Mesendoderm (in vitro differentiated cells): ENCODE measurements around the gene ACACA.

Source experiments
- DNase-seq: peaks from one replicate; pipeline ENCODE4 v3.0.0; 2013
- H2AK5ac ChIP-seq: 2 replicates; pipeline ENCODE4 v1.6.1; 2013; ENCODE audit warnings: low read length, inconsistent platforms
- H2BK120ac ChIP-seq: 2 replicates; pipeline ENCODE4 v1.6.1; 2013; ENCODE audit warnings: low read depth, mild to moderate bottlenecking, low read length, moderate library complexity, mixed read lengths
- H2BK15ac ChIP-seq: replicated peaks from 2 replicates; pipeline ENCODE4 v1.6.1; 2013; ENCODE audit warnings: low read depth, mild to moderate bottlenecking, moderate library complexity
- H2BK5ac ChIP-seq: 2 replicates; pipeline ENCODE4 v1.6.1; 2013; ENCODE audit warnings: low read length, inconsistent platforms
- H3K18ac ChIP-seq: 2 replicates; pipeline ENCODE4 v1.6.1; 2013; ENCODE audit warnings: mild to moderate bottlenecking, low read length, mixed read lengths
- H3K23ac ChIP-seq: one replicate; pipeline ENCODE4 v1.6.1; 2013; ENCODE audit warnings: low read length
- H3K27ac ChIP-seq: 2 replicates; pipeline ENCODE4 v1.5.1; 2013; ENCODE audit warnings: low read depth, mild to moderate bottlenecking, inconsistent platforms, low read length, moderate library complexity
- H3K27me3 ChIP-seq: 2 replicates; pipeline ENCODE4 v1.6.1; 2013; ENCODE audit warnings: low read length, control low read depth, mild to moderate bottlenecking, inconsistent platforms; ENCODE audit not compliant: insufficient read depth, poor library complexity
- H3K36me3 ChIP-seq: 2 replicates; pipeline ENCODE4 v1.6.1; 2013; ENCODE audit warnings: low read length, inconsistent platforms; ENCODE audit not compliant: control insufficient read depth, insufficient read depth
- H3K4ac ChIP-seq: one replicate; pipeline ENCODE4 v1.6.1; 2013; ENCODE audit warnings: low read depth, mild to moderate bottlenecking, low read length, moderate library complexity
- H3K4me1 ChIP-seq: 2 replicates; pipeline ENCODE4 v1.6.1; 2013; ENCODE audit warnings: low read depth, low read length, inconsistent platforms; ENCODE audit not compliant: control insufficient read depth
- H3K4me2 ChIP-seq: 2 replicates; pipeline ENCODE4 v1.6.1; 2013; ENCODE audit warnings: low read length
- H3K4me3 ChIP-seq: 2 replicates; pipeline ENCODE4 v1.5.1; 2013; ENCODE audit warnings: mild to moderate bottlenecking, low read length
- H3K56ac ChIP-seq: one replicate; pipeline ENCODE4 v1.6.1; 2013; ENCODE audit warnings: low read length
- H3K79me1 ChIP-seq: 2 replicates; pipeline ENCODE4 v1.6.1; 2013; ENCODE audit warnings: low read length, inconsistent platforms
- H3K79me2 ChIP-seq: 2 replicates; pipeline ENCODE4 v1.6.1; 2013; ENCODE audit warnings: mild to moderate bottlenecking, low read length; ENCODE audit not compliant: control insufficient read depth, insufficient read depth
- H3K9ac ChIP-seq: 2 replicates; pipeline ENCODE4 v1.6.1; 2013; ENCODE audit warnings: low read length, inconsistent platforms
- H4K5ac ChIP-seq: one replicate; pipeline ENCODE4 v1.6.1; 2013; ENCODE audit warnings: low read length
- H4K8ac ChIP-seq: one replicate; pipeline ENCODE4 v1.6.1; 2013; ENCODE audit warnings: low read depth, mild to moderate bottlenecking, control low read depth, low read length, moderate library complexity
- WGBS: extraction: QIAGEN DNeasy Blood & Tissue Kit; methylation state at CpG from one replicate; pipeline ENCODE4 v1.1.7; 2013; ENCODE audit warnings: low lambda C conversion rate, missing lambda C conversion rate; ENCODE audit not compliant: insufficient coverage; ENCODE audit errors: extremely low coverage; 5-methylcytosine and 5-hydroxymethylcytosine counted together

Gene ACACA

GRCh38 chr17:37278247-37278894, 128.3 kb downstream of the ACACA start:
- Histone ChIP-seq H3K23ac (no peak overlapping the region), H3K18ac (no peak overlapping the region), H3K4me2 (no peak overlapping the region), H3K9ac (no peak overlapping the region), H3K4me3 (no peak overlapping the region), H3K36me3 (peaks cover 7% of the 10 kb centered on the region), H3K27me3 (no peaks in the 10 kb centered on the region), H3K56ac (no peak overlapping the region), H3K4ac (no peak overlapping the region), H3K4me1 (no peaks in the 10 kb centered on the region), H2BK15ac (no peak overlapping the region), H4K5ac (no peak overlapping the region), H4K8ac (no peak overlapping the region), H3K79me2 (no peaks in the 10 kb centered on the region), H3K27ac (no peak overlapping the region), H2AK5ac (no peak overlapping the region), H3K79me1 (no peaks in the 10 kb centered on the region), H2BK120ac (no peak overlapping the region), H2BK5ac (no peak overlapping the region)
- no peak for DNase-seq
- no CpG with 5 or more reads among the region's 2 CpGs for WGBS

GRCh38 chr17:37276475-37276874, 130.2 kb downstream of the ACACA start:
- H2BK5ac ChIP-seq: no peak overlapping the region
- WGBS: no CpG with 5 or more reads among the region's 1 CpG
- no peak overlapping the region for H3K27ac ChIP-seq
- no peak overlapping the region for H4K5ac ChIP-seq
- no peaks in the 10 kb centered on the region for H3K27me3 ChIP-seq
- no peak overlapping the region for H3K9ac ChIP-seq
- H2AK5ac ChIP-seq: no peak overlapping the region
- no peak for DNase-seq
- no peak overlapping the region for H2BK15ac ChIP-seq
- no peak overlapping the region for H3K23ac ChIP-seq
- H4K8ac ChIP-seq: no peak overlapping the region
- no peak overlapping the region for H3K4me3 ChIP-seq
- H3K56ac ChIP-seq: no peak overlapping the region
- H3K79me1 ChIP-seq: no peaks in the 10 kb centered on the region
- no peaks in the 10 kb centered on the region for H3K79me2 ChIP-seq
- H3K4ac ChIP-seq: no peak overlapping the region
- no peak overlapping the region for H3K4me2 ChIP-seq
- no peaks in the 10 kb centered on the region for H3K4me1 ChIP-seq
- H3K36me3 ChIP-seq: peaks cover 4% of the 10 kb centered on the region
- H3K18ac ChIP-seq: no peak overlapping the region
- no peak overlapping the region for H2BK120ac ChIP-seq

- Histone ChIP-seq H3K18ac (no peak overlapping the region), H3K4ac (no peak overlapping the region), H3K79me2 (no peaks in the 10 kb centered on the region), H3K9ac (no peak overlapping the region), H4K5ac (no peak overlapping the region), H4K8ac (no peak overlapping the region), H3K56ac (no peak overlapping the region), H3K4me1 (no peaks in the 10 kb centered on the region), H3K23ac (no peak overlapping the region), H3K4me3 (no peak overlapping the region), H3K36me3 (peaks cover 4% of the 10 kb centered on the region), H3K79me1 (no peaks in the 10 kb centered on the region), H2BK15ac (no peak overlapping the region), H3K27me3 (no peaks in the 10 kb centered on the region), H2BK5ac (no peak overlapping the region), H3K27ac (no peak overlapping the region), H3K4me2 (no peak overlapping the region), H2AK5ac (no peak overlapping the region), H2BK120ac (no peak overlapping the region)
- WGBS: no CpG with 5 or more reads among the region's 6 CpGs
- DNase-seq: no peak
These were observed 132.2 kb downstream of the ACACA start for GRCh38 chr17:37274461-37274860.

GRCh38 chr17:37273409-37274051, 133.1 kb downstream of the ACACA start:
- Histone ChIP-seq H3K4me1 (no peaks in the 10 kb centered on the region), H2BK120ac (no peak overlapping the region), H3K79me2 (no peaks in the 10 kb centered on the region), H4K5ac (no peak overlapping the region), H3K18ac (no peak overlapping the region), H2AK5ac (no peak overlapping the region), H3K23ac (no peak overlapping the region), H3K4me3 (no peak overlapping the region), H3K4me2 (no peak overlapping the region), H3K27ac (no peak overlapping the region), H2BK15ac (no peak overlapping the region), H3K56ac (no peak overlapping the region), H2BK5ac (no peak overlapping the region), H4K8ac (no peak overlapping the region), H3K36me3 (peaks cover 6% of the 10 kb centered on the region), H3K9ac (no peak overlapping the region), H3K4ac (no peak overlapping the region), H3K79me1 (no peaks in the 10 kb centered on the region), H3K27me3 (no peaks in the 10 kb centered on the region)
- WGBS: no CpG with 5 or more reads among the region's 3 CpGs
- peak; percentile 18 for DNase-seq

- H3K36me3 ChIP-seq: peaks cover 17% of the 10 kb centered on the region
- no peak overlapping the region for H3K27ac ChIP-seq
- no peak overlapping the region for H3K4me3 ChIP-seq
- no peak overlapping the region for H4K5ac ChIP-seq
- no peak overlapping the region for H2AK5ac ChIP-seq
- no CpG with 5 or more reads among the region's 2 CpGs for whole genome bisulfite sequencing
- no peak overlapping the region for H4K8ac ChIP-seq
- H3K56ac ChIP-seq: no peak overlapping the region
- H3K9ac ChIP-seq: no peak overlapping the region
- H2BK5ac ChIP-seq: no peak overlapping the region
- H3K79me1 ChIP-seq: no peaks in the 10 kb centered on the region
- no peak overlapping the region for H3K4ac ChIP-seq
- no peak overlapping the region for H2BK15ac ChIP-seq
- no peak overlapping the region for H2BK120ac ChIP-seq
- no peak overlapping the region for H3K4me2 ChIP-seq
- no peak overlapping the region for H3K23ac ChIP-seq
- no peak for DNase-seq
- H3K79me2 ChIP-seq: no peaks in the 10 kb centered on the region
- no peaks in the 10 kb centered on the region for H3K27me3 ChIP-seq
- no peak overlapping the region for H3K18ac ChIP-seq
- H3K4me1 ChIP-seq: no peaks in the 10 kb centered on the region
These were observed 141.0 kb downstream of the ACACA start for GRCh38 chr17:37265446-37266173.
